ENCODE data around the gene TPPP3. TPM values are rescaled to one million over a fixed set of nuclear protein-coding genes. Genes with fewer than 3 reads are reported as not detected.

Gene TPPP3
- 0.44 TPM in 1 of 2 replicates, not detected in the other for total RNA-seq (2011; cell fraction: chromatin; rRNA removed; ENCODE audit: low replicate concordance)
- total RNA-seq (2011; cell fraction: nucleolus; rRNA removed) = 0.17 TPM in 1 of 2 replicates, not detected in the other
- 0.37 TPM in 1 of 2 replicates, not detected in the other for total RNA-seq (2011; cell fraction: nucleoplasm; rRNA removed)
- total RNA-seq (2014; rRNA removed) (0.16 and 0.50 TPM in 2 replicates), total RNA-seq (2014; rRNA removed; fragmentation: Illumina TruSeq; extraction: Trizol) (0.25 TPM in 1 of 2 replicates, not detected in the other), total RNA-seq (2015; rRNA removed; fragmentation: Illumina TruSeq; extraction: Trizol) (not detected in 2 replicates), total RNA-seq (2021) (0.38 and 0.44 TPM in 2 replicates), polyA plus RNA-seq (2011; rRNA removed) (0.32 and 0.58 TPM in 2 replicates), polyA plus RNA-seq (2014; fragmentation: Illumina TruSeq; extraction: Trizol) (0.36 and 0.66 TPM in 2 replicates), polyA plus RNA-seq (2014; fragmentation: Nextera tagmentation; extraction: Ambion mirVana) (under 1 TPM in 1 of 2 experiments, not detected in 1; 0.13 TPM), polyA plus RNA-seq (2014; rRNA removed) (0.50 and 0.92 TPM in 2 replicates), polyA minus RNA-seq (2011; rRNA and poly(A)+ RNA removed) (0.21 TPM in 1 of 2 replicates, not detected in the other), Bru-seq, nascent RNA (percentile 27 among the genes with signal in this experiment), BruChase-seq, experiment 1, labeled RNA remaining after a 2-hour chase (percentile 21 among the genes with signal in this experiment), BruChase-seq, experiment 2, labeled RNA remaining after a 6-hour chase (percentile 14 among the genes with signal in this experiment)
- 0.44 and 0.60 TPM in 2 replicates for polyA plus RNA-seq (2011; cell fraction: cytosol; rRNA removed)
- polyA plus RNA-seq (2011; cell fraction: nucleus; rRNA removed) = 0.31 and 0.46 TPM in 2 replicates
- 0.37 and 0.38 TPM in 2 replicates for polyA plus RNA-seq (2012)
- polyA minus RNA-seq (2011; cell fraction: cytosol; rRNA and poly(A)+ RNA removed) = not detected in 2 replicates
- polyA minus RNA-seq (2011; cell fraction: nucleus; rRNA and poly(A)+ RNA removed) = 0.13 and 0.33 TPM in 2 replicates
- long read RNA-seq, experiment 1 = 0 reads
- long read RNA-seq, experiment 2 = 0 reads
- long read RNA-seq, experiment 3 = 0 reads

DNA sequence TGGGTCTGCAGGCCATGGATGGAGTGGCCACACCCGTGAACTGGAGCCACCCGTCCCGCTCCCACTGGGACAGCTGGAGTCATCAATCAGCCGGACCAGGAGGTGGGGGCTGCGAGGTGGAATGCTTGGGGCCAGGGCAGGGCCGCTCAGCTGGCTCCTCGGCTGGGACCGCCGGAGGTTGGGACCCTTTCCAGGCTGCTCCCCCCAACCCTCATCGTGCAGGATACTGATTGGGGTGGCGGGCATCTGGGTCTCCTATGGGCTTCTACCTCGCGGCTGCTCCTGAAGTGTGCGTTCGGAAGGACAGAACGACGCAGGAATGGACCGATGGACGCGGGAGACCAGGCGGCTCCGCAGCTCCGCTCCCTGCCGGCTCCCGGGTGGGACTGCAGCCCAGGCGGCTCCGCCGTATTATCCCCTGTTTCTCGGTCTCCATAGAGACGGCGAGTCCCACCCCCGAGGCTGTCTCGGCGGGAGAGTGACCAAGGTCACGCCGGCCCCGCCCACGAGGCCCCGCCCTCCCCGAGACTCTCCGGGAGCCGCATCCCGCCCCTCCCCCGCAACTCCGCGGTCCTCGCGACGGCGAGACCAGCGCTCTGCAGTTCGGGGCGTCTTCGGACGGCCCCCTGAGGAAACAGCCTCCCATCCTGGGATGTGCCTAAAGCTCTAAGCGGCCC lies at the start of gene TPPP3:
TPPP3 (minus strand) TSS at position 388 of the 677 bp plus-strand sequence. CDS start 2,387 bp downstream, outside the sequence.
- ATAC-seq (peak; percentile 94), DNase-seq (ENCODE audit: extremely low read depth in 1 of 4, low spot score in 3 of 4) (peak; percentile 94 to 97 (median 96)), FAIRE-seq (peak; percentile 92)
- H3K27me3 ChIP-seq (ENCODE audit: control insufficient read depth in 2 of 2, insufficient read depth in 2 of 2, low read length in 2 of 2) = peaks cover 5 to 43% of the 10 kb centered on the region in 2 experiments; a peak in 4 of 5 replicates
- H4K20me1 ChIP-seq (replicated peaks; ENCODE audit: control insufficient read depth, insufficient read depth, low read length) = no peaks in the 10 kb centered on the region
- H3K4me3 ChIP-seq = no peak within 1 kb of the TSS
- peak within 1 kb of the TSS in 1 of 2 experiments; percentile 86; a peak in 2 of 4 replicates for H3K9ac ChIP-seq (ENCODE audit: insufficient read depth in 1 of 2, low read depth in 2 of 2, low read length in 2 of 2)
- intact Hi-C loops (cut with micrococcal nuclease) (loop anchor here (10.0 kb wide), 1 partner anchor 48 kb away; no protein-coding TSS in a partner anchor), in situ Hi-C loops (cut with MboI) (no loop called here)
- no peak within 1 kb of the TSS for H3K27ac ChIP-seq (ENCODE audit: extremely low read depth, low read depth, low read length)
- H3K36me3 ChIP-seq (ENCODE audit: control insufficient read depth, insufficient read depth, low read length) = no peaks in the 10 kb centered on the region
- CTCF ChIA-PET (ENCODE audit: low intra/inter-chr PET ratio) = interaction anchor here (0.9 kb wide), 1 partner anchor 21 kb away, joined by 5 read pairs; no protein-coding TSS in a partner anchor
- peaks cover 19 to 78% of the 10 kb centered on the region in 2 experiments for H3K4me1 ChIP-seq (replicated peaks in 1 of 2; ENCODE audit: control insufficient read depth in 2 of 2, insufficient read depth in 2 of 2, low read length in 2 of 2)
- peak within 1 kb of the TSS; percentile 72 for H3K4me2 ChIP-seq (ENCODE audit: insufficient read depth, low read length)
- peak within 1 kb of the TSS; percentile 84 for H2AFZ ChIP-seq (ENCODE audit: low read depth, low read length)
- BruUV-seq (replicated peaks) = no TSS peak
- 4% methylated on average over 30 of the region's 56 CpGs for WGBS (ENCODE audit: insufficient coverage, low coverage, missing lambda C conversion rate)
- no peaks in the 10 kb centered on the region for H3K9me3 ChIP-seq (replicated peaks; ENCODE audit: control insufficient read depth, insufficient read depth, low read depth, low read length)
- H3K79me2 ChIP-seq (ENCODE audit: control insufficient read depth, insufficient read depth, low read length) = no peaks in the 10 kb centered on the region
- H3K9me1 ChIP-seq (ENCODE audit: control insufficient read depth, insufficient read depth, low read length) = no peaks in the 10 kb centered on the region
- POLR2A ChIA-PET = interaction anchor here (0.7 to 1.5 kb wide), 4 partner anchors 11 to 371 kb away, joined by 3 read pairs; no protein-coding TSS in a partner anchor
- TF ChIP-seq BDP1 (IDR thresholded peaks at IDR 0.05; ENCODE audit: insufficient read depth, insufficient read length) (no peak), ESRRA (IDR thresholded peaks at IDR 0.05; ENCODE audit: borderline replicate concordance, low read depth) (peak; percentile 54; the same call in 1 of the 2 replicates), NUFIP1 (IDR thresholded peaks at IDR 0.05; ENCODE audit: partially characterized antibody) (no peak), TBP (optimal IDR thresholded peaks at IDR 0.05; ENCODE audit: low read depth, low read length) (peak; percentile 9), HMG20A (CRISPR knock-in tag; conservative IDR thresholded peaks at IDR 0.05) (no peak), FOXJ3 (CRISPR knock-in tag; IDR thresholded peaks at IDR 0.05) (peak; percentile 96), YY1 (IDR thresholded peaks at IDR 0.05; ENCODE audit: borderline replicate concordance in 1 of 3, control insufficient read depth in 1 of 3, extremely low read depth in 1 of 3, insufficient read depth in 3 of 3, insufficient read length in 1 of 3, insufficient replicate concordance in 2 of 3, low read depth in 1 of 3, low read length in 2 of 3) (peak in 1 of 3 experiments; percentile 11), MXI1 (IDR thresholded peaks at IDR 0.05; ENCODE audit: low read depth, low read length) (peak; percentile 54; the same call in 1 of the 2 replicates), FOXJ2 (tag; IDR thresholded peaks at IDR 0.05) (peak; percentile 97)
- TF ChIP-seq, protein P1, sequence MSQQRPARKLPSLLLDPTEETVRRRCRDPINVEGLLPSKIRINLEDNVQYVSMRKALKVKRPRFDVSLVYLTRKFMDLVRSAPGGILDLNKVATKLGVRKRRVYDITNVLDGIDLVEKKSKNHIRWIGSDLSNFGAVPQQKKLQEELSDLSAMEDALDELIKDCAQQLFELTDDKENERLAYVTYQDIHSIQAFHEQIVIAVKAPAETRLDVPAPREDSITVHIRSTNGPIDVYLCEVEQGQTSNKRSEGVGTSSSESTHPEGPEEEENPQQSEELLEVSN (IDR thresholded peaks at IDR 0.05; ENCODE audit: borderline replicate concordance in 1 of 2, extremely low read depth in 1 of 2, insufficient read depth in 1 of 2, insufficient read length in 1 of 2, low read depth in 1 of 2, low read length in 1 of 2, poor library complexity in 1 of 2, severe bottlenecking in 1 of 2) = peak in 1 of 2 experiments; percentile 69
- TF ChIP-seq, protein P2, sequence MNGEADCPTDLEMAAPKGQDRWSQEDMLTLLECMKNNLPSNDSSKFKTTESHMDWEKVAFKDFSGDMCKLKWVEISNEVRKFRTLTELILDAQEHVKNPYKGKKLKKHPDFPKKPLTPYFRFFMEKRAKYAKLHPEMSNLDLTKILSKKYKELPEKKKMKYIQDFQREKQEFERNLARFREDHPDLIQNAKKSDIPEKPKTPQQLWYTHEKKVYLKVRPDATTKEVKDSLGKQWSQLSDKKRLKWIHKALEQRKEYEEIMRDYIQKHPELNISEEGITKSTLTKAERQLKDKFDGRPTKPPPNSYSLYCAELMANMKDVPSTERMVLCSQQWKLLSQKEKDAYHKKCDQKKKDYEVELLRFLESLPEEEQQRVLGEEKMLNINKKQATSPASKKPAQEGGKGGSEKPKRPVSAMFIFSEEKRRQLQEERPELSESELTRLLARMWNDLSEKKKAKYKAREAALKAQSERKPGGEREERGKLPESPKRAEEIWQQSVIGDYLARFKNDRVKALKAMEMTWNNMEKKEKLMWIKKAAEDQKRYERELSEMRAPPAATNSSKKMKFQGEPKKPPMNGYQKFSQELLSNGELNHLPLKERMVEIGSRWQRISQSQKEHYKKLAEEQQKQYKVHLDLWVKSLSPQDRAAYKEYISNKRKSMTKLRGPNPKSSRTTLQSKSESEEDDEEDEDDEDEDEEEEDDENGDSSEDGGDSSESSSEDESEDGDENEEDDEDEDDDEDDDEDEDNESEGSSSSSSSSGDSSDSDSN (IDR thresholded peaks at IDR 0.05; ENCODE audit: borderline replicate concordance in 1 of 2, low read depth in 2 of 2, low read length in 2 of 2) = 0 out of 4 replicates have a peak, but pooled peaks of 1 of the 2 experiments have one; percentile 22

Data from K562 (cell line).